Activated B cell treated with CpG ODN at 0.5 μM for 24 hours (primary cell): ENCODE data around the gene ABCA7. TPM values are rescaled to one million over a fixed set of nuclear protein-coding genes. Genes with fewer than 3 reads are reported as not detected.

Experiments used
- ATAC-seq: fragments of 200-7000 bp; cut with Tn5 transposase; one replicate; pipeline ENCODE4 v1.10.0; 2021; ENCODE audit warnings: low read depth, mild to moderate bottlenecking, moderate library complexity
- CTCF ChIA-PET: fragments of 350-600 bp; sonication (Branson Sonifier 250); formaldehyde crosslinking; loops from one replicate; lab custom pipeline; 2021; ENCODE audit warnings: antibody characterized with exemption; lab: Charles Lee
- POLR2A ChIA-PET: fragments of 350-600 bp; sonication (Branson Sonifier 250); formaldehyde crosslinking; loops from one replicate; lab custom pipeline; 2021; ENCODE audit warnings: antibody characterized with exemption; lab: Charles Lee
- DNase-seq: peaks from one replicate; pipeline ENCODE4 v3.0.0; 2022
- H3K27ac Mint-ChIP-seq: one replicate; pipeline ENCODE4 v1.8.0; 2020; ENCODE audit warnings: mixed read lengths
- H3K27me3 Mint-ChIP-seq: one replicate; pipeline ENCODE4 v1.8.0; 2021; ENCODE audit warnings: mixed read lengths
- H3K36me3 Mint-ChIP-seq: one replicate; pipeline ENCODE4 v1.8.0; 2021; ENCODE audit warnings: low read depth, mixed read lengths
- H3K4me1 Mint-ChIP-seq: one replicate; pipeline ENCODE4 v1.8.0; 2021; ENCODE audit warnings: mixed read lengths
- H3K4me3 Mint-ChIP-seq: one replicate; pipeline ENCODE4 v1.8.0; 2020; ENCODE audit warnings: mild to moderate bottlenecking, mixed read lengths
- H3K9me3 Mint-ChIP-seq: one replicate; pipeline ENCODE4 v1.8.0; 2020; ENCODE audit warnings: mixed read lengths
- intact Hi-C: fragments of 100-400 bp; cut with micrococcal nuclease; formaldehyde crosslinking; loops from one replicate; pipeline ENCODE4 v1.15.1; 2024
- total RNA-seq: library from RNA; stranded (reverse); gene quantifications from 2 replicates; pipeline ENCODE4 v1.2.3, GENCODE V29; 2022
- TF ChIP-seq, protein P1 (sequence below): fragments of 200-600 bp; IDR thresholded peaks from one replicate; pipeline ENCODE4 v1.8.0; 2022; ENCODE audit warnings: antibody characterized with exemption, mild to moderate bottlenecking

Gene ABCA7
- total RNA-seq, 1 donor from 2014 or later: 188 TPM

DNA sequence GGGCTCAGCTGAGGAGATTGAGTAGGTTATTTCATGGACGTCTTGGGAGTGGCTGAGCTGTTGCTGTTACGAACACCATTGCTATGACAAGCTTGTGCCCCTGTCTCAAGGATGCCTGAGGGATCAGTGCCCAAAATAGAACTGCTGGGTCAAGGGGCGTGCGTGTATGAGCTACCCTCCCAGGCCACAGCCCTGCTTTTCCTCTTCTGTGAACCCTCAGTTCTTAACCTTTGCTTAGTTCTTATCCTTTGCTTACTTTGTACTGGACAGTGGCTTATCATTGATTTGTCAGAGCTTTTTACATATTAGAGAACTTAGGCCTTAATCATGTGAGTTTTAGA is 36.1 kb downstream of the ABCA7 start:
- H3K9me3 Mint-ChIP-seq: no peaks in the 10 kb centered on the region
- TF ChIP-seq, protein P1, sequence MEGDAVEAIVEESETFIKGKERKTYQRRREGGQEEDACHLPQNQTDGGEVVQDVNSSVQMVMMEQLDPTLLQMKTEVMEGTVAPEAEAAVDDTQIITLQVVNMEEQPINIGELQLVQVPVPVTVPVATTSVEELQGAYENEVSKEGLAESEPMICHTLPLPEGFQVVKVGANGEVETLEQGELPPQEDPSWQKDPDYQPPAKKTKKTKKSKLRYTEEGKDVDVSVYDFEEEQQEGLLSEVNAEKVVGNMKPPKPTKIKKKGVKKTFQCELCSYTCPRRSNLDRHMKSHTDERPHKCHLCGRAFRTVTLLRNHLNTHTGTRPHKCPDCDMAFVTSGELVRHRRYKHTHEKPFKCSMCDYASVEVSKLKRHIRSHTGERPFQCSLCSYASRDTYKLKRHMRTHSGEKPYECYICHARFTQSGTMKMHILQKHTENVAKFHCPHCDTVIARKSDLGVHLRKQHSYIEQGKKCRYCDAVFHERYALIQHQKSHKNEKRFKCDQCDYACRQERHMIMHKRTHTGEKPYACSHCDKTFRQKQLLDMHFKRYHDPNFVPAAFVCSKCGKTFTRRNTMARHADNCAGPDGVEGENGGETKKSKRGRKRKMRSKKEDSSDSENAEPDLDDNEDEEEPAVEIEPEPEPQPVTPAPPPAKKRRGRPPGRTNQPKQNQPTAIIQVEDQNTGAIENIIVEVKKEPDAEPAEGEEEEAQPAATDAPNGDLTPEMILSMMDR: no peak
- ATAC-seq: no peak
- no peak for DNase-seq
- CTCF ChIA-PET: interaction anchor here (1.2 kb wide), 1 partner anchor 12 kb away, joined by 4 read pairs; no protein-coding TSS in a partner anchor
- POLR2A ChIA-PET: interaction anchor here (0.5 to 13.1 kb wide), 15 partner anchors 9 to 193 kb away, joined by 3 to 184 read pairs (median 16); partner anchors contain the start of genes ABCA7, ARHGAP45, CIRBP and CNN2
- H3K27me3 Mint-ChIP-seq: no peaks in the 10 kb centered on the region
- H3K27ac Mint-ChIP-seq: peak overlapping the region; percentile 93
- intact Hi-C loops: no loop called here
- H3K36me3 Mint-ChIP-seq: peaks cover 57% of the 10 kb centered on the region
- H3K4me3 Mint-ChIP-seq: peak overlapping the region; percentile 53
- H3K4me1 Mint-ChIP-seq: peaks cover 66% of the 10 kb centered on the region

DNA sequence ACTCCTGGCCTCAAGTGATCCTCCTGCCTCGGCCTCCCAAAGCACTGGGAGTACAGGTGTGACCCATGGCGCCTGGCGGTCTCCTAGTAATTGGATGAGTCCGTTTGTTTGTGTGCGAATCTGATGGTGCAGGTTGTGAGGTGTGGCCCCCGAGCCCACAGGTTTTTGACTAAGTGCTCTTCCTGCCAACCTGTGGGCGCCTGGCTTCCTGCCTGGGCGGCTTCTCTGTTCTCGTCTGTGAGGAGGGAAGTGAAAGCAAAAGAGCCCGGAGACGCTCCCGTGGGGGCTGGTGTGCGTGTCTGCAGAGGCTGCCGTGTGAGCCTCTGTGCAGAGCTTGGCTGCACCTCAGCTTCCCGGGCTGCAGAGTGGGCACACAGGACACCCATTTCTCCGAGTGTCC is 37.0 kb downstream of the ABCA7 start:
- Mint-ChIP-seq H3K4me3 (peak overlapping the region; percentile 71), H3K36me3 (peaks cover 60% of the 10 kb centered on the region), H3K9me3 (no peaks in the 10 kb centered on the region), H3K4me1 (peaks cover 67% of the 10 kb centered on the region), H3K27ac (peak overlapping the region; percentile 93), H3K27me3 (no peaks in the 10 kb centered on the region)
- ATAC-seq (peak; percentile 89), DNase-seq (peak; percentile 84)
- TF ChIP-seq, protein P1: no peak
- ChIA-PET POLR2A (interaction anchor here (0.6 to 13.1 kb wide), 25 partner anchors 9 to 361 kb away, joined by 3 to 184 read pairs (median 6); partner anchors contain the start of genes ABCA7, ARHGAP45, CIRBP and CNN2), CTCF (interaction anchor here (1.1 kb wide), 1 partner anchor 12 kb away, joined by 3 read pairs; no protein-coding TSS in a partner anchor)
- intact Hi-C loops: loop anchor here (1.0 kb wide), 4 partner anchors 10 to 56 kb away; partner anchors contain the start of genes ABCA7, ARHGAP45, RNU6-2 and TMEM259

- peak overlapping the region; percentile 41 for H3K27ac Mint-ChIP-seq
- no peaks in the 10 kb centered on the region for H3K9me3 Mint-ChIP-seq
- POLR2A ChIA-PET: interaction anchor here (0.6 to 13.1 kb wide), 6 partner anchors 7 to 189 kb away, joined by 3 to 184 read pairs (median 4); partner anchors contain the start of genes ABCA7, ARHGAP45 and CIRBP
- H3K4me1 Mint-ChIP-seq: peaks cover 59% of the 10 kb centered on the region
- peaks cover 62% of the 10 kb centered on the region for H3K36me3 Mint-ChIP-seq
- ATAC-seq (no peak), DNase-seq (no peak)
- no peak overlapping the region for H3K4me3 Mint-ChIP-seq
- intact Hi-C loops: no loop called here
- no peaks in the 10 kb centered on the region for H3K27me3 Mint-ChIP-seq
- CTCF ChIA-PET: interaction anchor here (1.1 kb wide), 1 partner anchor 15 kb away, joined by 4 read pairs; no protein-coding TSS in a partner anchor
- TF ChIP-seq, protein P1: no peak
Observed at GRCh38 chr19:1079566-1080111, 39.7 kb downstream of the ABCA7 start.

GRCh38 chr19:1080360-1081161 is 40.7 kb downstream of the ABCA7 start:
- ChIA-PET POLR2A (interaction anchor here (0.6 to 13.1 kb wide), 6 partner anchors 5 to 42 kb away, joined by 3 to 184 read pairs (median 19); partner anchors contain the start of genes ABCA7 and ARHGAP45), CTCF (interaction anchor here (1.1 kb wide), 1 partner anchor 16 kb away, joined by 4 read pairs; no protein-coding TSS in a partner anchor)
- H3K27me3 Mint-ChIP-seq: no peaks in the 10 kb centered on the region
- TF ChIP-seq, protein P1: no peak
- H3K27ac Mint-ChIP-seq: no peak overlapping the region
- H3K36me3 Mint-ChIP-seq: peaks cover 69% of the 10 kb centered on the region
- intact Hi-C loops: no loop called here
- DNase-seq: no peak
- no peak for ATAC-seq
- H3K4me3 Mint-ChIP-seq: no peak overlapping the region
- H3K4me1 Mint-ChIP-seq: peaks cover 58% of the 10 kb centered on the region
- no peaks in the 10 kb centered on the region for H3K9me3 Mint-ChIP-seq
